Activated CD8-positive, alpha-beta memory T cell treated with anti-CD3 and anti-CD28 coated beads for 4 hours (primary cell): ENCODE results near the gene TIMP1.
"Not testable (repeated sequence)": the region's sequence is repeated elsewhere in the genome, so short reads cannot be mapped to it uniquely, and the experiment has no call there.

ENCODE experiments used
- DNase-seq, 2 donors: peaks; one replicate each; pipeline ENCODE4 v3.0.0-alpha.2; 2020; ENCODE audit warnings: low read depth in 2 of 2

The TIMP1 gene

DNA sequence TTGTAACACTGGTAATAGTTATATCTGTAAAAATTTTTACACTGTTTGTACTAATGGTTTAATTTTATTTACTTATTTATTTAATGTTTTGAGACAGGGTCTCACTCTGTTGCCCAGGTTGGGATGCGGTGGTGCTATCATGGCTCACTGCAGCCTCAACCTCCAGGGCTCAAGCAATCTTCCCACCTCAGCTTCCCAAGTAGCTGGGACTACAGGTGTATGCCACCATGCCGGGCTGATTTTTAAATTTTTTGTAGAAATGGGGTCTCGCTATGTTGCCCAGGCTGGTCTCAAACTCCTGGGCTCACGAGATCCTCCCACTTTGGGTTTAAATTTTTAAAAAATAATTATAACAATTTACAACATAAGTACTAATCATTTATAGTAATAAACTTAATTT, 20.9 kb downstream of the TIMP1 start:
- DNase-seq, result not testable (repeated sequence)

DNA sequence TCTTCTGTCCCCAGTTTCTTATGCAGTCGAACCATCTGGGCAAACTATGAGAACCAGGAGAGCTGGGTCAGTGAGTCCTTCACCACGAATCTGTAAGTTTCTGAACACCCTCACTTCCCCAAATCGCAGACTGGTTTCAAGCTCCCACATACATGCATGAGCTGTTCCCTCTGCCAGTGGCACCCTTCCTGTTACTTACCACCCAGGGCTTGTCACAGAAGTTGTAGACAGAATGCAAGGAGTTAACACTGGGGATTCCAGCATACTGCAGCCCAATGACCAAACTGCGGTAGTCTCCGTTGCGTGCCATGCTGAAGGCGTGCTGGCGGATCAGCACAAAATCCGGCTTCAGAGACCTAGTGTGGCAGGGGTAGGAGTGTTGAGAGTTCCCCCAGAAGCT, 22.8 kb downstream of the TIMP1 start:
- no peak for DNase-seq

DNA sequence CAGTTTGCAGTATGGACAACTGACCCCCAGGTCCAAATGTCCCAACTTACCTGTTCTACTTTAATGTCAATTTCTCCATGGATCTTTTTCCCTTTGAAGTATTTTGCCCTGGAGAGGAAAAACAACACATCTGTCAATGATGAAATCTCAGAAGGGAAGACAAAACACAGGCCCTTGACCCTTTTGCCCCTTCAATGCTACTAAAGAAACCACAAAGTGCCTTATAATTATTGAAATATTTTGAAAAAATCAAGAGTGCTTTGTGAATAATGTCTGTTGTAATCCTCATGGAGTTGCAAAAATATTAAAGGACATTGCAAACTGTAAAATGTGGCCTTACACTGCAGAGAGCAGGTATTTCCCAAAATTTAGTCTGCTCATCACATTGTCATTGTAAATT, 24.9 kb downstream of the TIMP1 start:
- DNase-seq, result no peak

DNA sequence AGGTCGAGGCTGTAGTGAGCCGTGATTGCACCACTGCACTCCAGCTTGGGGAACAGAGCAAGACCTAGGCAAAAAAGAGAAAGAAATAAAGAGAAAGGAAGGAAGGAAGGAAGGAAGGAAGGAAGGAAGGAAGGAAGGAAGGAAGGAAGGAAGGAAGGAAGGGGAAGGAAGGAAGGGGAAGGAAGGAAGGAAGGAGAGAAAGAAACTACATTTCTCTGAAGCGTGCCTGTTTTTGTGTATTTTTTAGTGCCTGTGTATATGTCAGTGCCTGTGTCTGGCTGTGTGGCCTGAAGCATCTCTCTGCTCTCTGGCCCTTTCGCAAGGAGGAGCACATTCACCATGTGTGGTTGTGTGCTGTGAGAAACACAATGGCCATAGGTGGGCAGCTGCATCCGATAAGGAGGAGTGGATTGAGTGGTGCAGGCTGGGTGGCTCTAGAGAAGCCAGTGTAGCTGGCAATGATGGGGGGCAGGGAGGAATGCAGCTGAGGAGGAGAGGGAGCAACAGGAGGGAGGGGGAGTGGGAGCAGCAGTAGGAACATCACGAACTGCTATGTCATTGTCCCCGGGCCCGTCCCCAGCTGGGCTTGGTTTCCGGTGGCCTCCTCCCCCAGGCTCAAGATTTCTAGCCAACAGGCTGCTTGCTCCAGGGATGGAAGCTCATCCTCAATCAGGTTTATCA, 26.0 kb downstream of the TIMP1 start:
- DNase-seq, result no peak

DNA sequence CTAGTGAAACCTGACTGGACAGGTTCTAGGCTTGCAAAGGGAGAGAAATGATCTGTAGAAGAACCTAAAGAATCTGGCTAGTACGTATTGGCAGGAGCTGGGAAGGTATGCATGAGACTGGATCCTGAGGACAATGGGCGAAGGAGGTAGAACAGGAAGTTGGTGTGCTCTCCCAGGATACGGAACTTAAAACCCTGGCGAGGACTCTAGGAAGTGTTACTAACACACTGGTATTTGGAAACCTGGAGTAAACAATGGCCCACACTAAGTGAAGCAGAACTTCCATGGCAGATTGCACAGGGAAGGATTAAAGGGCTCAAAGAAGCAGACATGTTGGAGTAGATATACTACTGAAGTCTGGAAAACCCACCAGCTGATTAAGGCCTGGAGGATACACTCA, 28.3 kb downstream of the TIMP1 start:
- no peak for DNase-seq

DNA sequence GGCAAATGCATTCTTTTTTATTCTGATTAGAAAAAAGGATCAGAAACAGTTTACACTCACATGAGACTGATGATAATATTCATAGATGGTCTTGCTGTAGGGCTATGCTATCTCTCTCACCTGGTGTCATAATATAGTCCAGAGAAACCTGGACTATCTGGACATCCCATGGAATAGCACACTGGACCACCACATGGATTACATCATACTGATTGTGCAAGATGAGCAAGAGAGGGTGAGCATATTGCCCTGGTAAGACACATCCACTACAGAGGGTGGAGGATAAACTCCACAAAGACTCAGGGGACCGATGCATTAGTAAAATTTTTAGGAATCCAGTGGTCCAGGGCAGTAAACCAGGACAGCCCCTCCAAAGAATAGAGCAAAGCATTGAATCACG, 29.3 kb downstream of the TIMP1 start:
- no peak for DNase-seq

DNA sequence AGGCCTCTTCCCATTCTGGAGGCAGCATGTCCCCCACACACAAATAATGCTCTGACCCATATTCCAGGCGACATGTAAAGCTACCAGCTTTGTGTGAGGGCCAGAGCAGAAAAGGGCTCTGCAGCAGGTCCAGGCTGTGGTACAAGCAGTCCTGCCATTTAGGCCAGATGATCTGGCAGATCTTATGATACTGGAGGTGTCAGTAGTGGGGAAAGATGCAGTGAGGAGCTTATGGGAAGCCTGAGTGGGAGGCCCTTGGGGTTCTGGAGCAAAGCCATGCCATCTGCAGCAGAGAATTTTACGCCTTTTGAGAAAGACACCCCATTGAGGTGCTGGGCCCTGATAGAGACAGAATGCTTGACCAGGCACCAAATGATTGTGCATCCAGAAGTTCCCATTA, 29.7 kb downstream of the TIMP1 start:
- DNase-seq, result no peak

DNA sequence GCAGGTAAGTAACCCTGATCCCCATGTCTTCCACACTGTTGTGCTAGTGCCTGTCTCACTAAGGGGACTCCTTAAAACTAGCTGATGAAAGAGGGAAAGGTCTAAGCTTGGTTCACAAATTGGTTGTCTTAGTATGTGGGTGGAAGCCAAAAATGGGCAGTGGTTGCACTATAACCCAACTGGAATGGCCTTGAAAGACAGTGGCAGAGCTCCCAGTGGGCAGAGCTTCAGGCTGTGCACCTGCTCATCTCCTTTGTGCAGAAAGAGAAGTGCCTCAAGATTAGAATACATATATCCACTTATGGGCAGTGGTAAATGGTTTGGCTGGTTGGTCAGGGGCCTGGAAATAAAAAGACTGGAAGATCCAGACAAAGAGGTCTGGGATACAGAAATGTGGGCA, 30.2 kb downstream of the TIMP1 start:
- DNase-seq, result no peak

DNA sequence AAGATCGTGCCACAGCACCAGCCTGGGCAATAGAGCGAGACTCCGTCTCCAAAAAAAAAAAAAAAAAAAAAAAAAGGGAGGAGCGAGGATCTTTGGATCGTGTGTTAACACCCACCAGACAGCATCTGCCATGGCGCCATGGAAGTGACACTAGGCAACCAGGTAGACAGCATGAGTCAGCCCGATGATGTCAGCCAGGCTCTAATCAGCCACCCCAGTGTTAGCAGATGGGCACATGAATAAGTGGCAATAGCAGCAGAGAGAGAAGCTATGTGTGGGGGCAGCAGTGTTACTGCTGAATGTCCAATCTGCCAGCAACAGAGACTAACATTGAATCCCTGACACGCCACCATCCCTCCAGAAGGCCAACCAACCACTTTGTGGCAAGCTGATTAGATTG, 30.8 kb downstream of the TIMP1 start:
- no peak for DNase-seq

DNA sequence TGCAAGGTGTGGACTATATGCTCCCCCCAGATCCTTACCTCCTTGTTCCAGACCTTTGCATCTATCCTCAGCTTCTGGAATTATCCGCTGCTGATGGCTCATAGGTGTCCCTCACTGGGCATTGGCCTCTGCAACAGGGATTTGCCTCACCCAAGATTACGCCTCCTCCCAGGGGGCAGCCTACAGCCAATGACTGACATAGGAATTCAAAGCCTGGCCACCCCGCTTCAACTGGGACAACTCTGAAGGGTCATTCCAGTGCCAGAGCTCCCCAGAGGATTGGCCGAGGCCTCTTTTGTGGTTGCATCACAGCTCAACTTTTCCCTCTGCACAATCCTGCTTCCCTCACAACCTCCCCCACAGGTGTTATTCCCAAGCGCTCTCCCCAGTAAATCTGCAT, 32.4 kb downstream of the TIMP1 start:
- no peak for DNase-seq

DNA sequence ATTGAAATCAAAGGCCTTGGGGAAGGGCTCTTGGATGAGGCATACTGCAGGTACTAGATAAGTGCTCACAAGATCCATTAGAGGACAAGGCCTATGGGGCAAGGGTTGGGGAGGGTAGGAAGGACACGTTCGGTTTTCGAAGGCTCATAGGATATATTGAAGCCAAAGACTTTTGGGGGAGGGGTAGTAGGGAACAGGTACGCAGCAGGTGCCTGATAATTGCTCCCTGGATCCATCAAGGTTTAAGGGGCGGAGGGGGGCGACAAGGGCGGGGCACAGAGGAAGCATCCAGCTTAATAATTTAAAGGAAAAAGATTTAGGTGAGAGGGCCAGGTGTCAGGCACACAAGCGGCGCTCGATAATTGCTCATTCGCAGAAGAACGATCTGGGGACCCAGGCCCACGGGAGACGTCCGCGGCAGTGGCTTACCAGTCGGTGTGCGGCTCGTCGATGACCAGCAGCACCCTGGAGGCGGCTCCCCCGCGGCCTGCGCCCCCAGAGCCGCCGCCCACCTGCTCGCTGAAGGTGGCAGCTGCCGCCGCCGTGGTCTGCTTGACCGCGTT, 36.8 kb downstream of the TIMP1 start:
- no peak for DNase-seq

DNA sequence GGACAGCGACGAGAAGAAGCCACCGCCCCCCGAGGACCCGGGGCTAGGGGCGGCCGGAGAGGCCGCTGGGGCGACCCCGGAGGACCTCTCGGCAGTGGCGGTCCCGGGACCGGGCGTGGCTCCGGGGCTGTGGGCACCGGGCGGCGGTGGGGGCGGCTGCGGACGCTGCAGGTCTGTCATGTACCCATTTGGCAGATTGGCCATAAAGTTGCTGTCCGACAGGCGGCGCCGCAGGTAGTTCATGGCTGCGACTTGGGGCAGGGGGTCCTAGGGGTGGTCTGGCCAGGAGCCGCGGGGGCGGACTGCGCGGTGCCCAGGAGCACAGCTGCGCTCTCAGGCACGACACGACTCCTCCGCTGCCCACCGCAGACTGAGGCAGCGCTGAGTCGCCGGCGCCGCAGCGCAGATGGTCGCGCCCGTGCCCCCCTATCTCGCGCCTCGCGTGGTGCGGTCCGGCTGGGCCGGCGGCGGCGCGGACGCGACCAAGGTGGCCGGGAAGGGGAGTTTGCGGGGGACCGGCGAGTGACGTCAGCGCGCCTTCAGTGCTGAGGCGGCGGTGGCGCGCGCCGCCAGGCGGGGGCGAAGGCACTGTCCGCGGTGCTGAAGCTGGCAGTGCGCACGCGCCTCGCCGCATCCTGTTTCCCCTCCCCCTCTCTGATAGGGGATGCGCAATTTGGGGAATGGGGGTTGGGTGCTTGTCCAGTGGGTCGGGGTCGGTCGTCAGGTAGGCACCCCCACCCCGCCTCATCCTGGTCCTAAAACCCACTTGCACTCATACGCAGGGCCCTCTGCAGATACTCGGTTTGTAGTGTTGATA, 37.5 kb downstream of the TIMP1 start, which contains the start of gene SYN1:
Gene SYN1, minus strand, starts transcription at position 372 of the 817 bp plus-strand sequence. Its CDS starts 129 bp downstream, at position 243.
- peak; percentile 52 to 57 for DNase-seq

DNA sequence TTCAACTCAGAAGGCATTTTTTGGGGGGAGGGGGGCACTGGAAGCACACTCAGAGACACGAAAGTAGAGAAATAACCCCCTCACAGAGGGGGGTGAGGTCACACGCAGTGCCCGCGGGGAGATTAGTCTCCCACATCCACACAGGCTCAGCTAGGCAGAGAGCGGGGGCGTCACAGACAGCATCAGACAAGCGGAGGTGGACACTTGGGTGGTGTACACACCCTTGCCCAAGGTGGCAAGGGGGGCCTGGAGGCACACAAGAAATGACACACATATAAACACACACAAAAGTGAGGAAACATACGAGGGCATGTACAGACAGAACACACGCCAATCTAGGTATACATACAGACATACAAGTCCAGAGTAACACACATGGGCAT, 38.1 kb downstream of the TIMP1 start:
- DNase-seq, result no peak

DNA sequence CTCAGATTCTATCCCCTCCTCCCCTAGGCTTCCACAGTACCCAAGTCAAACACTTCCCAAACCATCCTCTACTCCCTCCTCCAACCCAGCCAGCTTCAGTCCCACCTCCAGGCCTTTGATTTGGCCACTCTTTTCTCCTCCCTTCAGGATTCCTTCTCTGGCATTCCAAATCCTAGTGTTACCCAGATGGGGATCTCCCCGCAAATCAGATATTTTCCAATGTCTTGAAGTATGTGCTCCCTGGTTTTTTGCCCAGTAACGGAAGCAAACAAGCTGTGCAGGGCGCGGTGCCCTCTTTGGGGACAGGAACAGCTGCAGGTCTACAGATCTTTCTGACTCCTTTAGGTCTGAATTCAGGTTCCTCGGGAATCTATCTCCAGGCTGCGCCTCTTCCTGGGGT, 39.6 kb downstream of the TIMP1 start:
- DNase-seq, result no peak

DNA sequence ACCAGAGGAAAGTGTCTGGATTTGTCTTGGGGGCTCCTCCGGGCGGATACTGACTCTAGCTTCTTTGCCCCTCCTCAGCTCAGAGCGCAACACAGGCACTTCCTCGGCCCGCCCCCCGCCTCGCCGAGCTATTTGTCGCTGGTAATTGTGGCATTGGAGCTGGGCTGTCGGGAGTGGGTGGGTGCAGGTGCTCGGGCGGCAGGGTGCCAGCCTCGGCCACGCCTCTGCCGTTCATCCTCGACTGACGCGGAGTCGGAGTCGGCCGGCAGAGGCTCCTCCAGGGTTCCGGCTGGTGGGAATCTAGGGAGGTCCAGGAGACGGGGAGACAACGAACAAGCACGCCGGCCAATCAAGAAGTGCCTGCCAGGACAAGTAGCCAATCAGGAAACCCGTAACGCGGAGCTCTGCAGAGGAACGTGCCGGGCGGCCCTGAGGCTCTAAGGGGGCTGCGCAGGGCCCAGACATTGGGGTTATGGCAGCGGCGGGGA, 41.3 kb downstream of the TIMP1 start:
- no peak for DNase-seq

DNA sequence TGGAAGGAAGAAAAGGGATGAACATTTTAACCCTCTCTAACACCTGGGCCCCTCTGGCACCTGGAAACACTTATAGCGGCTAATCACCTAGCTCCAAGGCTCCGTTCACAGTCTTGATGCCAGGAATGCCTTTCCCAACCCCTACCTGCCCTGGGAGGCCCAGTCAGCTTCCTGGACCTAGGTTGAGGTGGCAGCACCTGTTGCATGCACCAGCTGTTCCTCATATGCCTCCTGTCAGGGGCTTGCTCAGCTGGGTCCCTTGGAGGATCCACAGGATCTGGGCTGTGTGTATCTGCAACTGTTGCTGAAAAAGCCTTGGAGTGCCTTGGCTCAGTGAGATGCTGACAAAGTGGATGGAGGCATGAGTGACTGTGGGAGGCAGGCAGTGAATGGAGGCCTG, 43.1 kb downstream of the TIMP1 start:
- DNase-seq, result no peak

DNA sequence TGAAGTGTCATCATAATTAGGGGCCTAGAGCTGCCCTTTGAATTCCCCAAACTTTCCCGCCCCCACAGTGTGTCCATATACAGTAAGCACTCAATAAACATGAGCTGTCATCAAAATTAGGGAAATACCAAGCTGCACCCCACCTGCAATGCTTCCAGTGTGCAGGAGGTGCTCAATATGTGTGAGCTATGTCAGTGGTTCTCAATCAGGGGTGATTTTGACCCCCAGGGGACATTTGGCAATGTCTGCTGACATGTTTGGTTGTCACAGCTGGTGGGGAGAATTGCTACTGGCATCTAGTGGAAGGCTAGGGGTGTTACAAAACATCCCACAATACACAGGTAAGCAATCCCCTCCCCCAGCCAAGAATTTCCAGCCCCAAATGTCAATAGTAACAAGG, 46.7 kb downstream of the TIMP1 start:
- no peak for DNase-seq

DNA sequence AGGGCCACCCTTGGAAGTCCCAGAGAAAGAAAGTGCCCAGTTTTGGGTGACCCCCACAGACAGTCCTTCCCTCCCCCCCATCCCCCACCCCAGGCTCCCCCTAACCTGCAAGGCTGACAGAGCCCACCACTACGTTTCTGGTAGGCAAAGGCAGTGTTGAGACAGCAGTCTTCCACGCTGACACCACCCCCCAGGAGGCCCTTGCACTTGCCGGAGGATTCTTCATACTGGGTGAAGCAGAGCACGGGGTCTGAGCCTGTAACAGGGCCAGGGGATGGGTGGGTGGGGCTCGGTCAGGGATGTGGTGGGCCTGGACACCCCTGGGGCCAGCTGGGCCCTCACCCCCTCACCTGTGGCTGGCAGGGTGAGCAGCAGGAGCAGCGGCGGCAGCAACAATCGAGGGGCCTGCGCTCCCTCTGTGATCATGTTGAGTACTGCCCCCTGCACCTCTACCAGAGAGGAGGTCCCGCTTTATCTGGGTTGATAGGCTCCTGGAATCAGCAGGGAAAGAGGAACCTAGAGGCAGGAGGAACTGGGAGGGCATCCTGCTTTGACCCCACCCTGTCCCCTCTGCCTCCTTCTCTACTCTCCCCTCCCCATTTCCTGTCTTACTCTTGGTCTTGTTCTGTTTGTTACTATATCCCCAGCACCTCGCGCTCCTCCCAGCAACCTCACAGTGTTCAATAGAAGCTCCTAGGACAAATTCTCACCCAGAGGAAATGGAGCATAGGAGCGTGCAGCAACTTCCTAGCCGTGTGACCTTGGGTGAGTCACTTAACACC, 47.4 kb downstream of the TIMP1 start, which contains the start of gene CFP:
Gene CFP, minus strand, starts transcription at position 512 of the 782 bp plus-strand sequence. Its CDS starts 86 bp downstream, at position 426.
- no peak for DNase-seq

DNA sequence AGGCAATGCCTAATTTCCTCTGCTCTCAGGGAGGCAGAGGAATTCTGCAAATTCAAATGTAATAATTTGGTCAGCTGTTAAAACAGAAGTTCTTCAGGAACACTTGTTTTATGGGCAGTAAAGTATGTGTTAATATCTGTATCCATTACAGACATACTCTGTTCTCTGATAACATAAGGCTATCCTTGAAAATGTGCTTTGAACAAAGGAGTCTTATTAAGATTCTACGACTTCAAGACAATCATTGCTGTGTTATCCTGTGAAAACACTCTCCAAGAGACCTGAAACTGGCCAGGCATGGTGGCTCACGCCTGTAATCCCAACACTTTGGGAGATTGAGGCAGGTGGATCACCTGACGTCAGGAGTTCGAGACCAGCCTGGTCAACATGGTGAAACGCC, 49.4 kb downstream of the TIMP1 start:
- no peak for DNase-seq

DNA sequence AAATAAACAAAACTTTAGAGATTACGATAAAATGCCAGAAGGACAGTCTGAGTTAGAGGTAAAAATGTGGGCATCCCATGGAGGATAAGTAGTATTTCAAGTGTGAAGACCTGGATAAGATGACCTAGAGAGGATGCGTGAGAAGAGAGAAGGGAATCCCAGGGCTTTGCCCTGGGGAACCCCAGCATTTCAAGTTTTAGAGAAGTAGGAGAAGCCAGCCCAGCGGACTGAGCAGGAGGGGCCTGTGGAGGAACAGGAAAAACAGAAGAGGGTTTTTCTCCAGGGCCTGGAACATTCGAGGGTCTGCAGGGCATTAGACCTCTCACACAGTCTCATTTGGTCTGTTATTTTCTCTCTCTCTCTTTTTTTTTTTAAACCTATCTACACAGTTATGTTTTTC, 50.4 kb downstream of the TIMP1 start:
- no peak for DNase-seq

DNA sequence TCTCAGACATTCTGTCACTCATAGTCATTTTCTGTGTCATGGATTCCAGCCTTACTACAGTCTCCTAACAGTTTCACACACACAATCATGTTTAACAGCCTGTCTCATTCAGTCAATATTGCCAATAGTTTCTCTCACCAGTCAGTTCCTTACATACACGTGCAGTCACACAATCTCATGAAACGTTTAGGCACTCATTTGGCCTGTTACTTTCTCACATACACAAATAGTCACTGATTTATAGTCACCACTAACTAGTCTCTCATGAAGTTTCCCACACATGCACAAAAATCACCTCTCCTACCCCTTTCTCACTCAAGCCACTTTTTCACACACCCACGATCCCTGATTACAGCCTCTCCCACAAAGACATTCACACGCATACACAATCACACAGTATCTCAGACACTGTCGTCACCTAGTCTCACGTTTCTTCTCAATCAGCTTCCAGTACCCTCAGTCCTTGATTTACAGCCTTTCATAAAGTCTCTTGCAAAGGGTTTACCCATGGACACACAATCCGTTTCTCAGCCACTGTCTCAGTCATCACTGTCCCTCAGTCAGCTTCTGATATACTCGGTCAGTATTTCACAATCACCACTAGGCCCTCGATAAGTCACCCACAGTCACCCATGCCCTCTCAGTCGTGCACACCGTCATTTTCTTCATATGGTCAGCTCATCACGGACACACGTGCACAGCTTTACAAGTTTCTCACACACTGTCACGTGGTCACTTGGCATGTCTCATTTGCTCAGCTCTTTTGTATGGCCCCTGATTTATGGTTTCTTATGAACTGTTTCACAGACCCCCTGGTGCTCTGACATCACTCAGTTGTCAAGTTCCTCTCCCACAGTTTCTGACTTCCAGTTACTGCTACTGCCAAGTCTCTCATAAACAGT, 51.7 kb downstream of the TIMP1 start:
- DNase-seq, result no peak
